OCI-LY7 (cell line): Measurements from ENCODE around the gene FAM131B.

Experiments
- EZH2phosphoT487 ChIP-seq: fragments of 200-600 bp; sonication (generic); IDR thresholded peaks from 2 replicates; pipeline ENCODE4 v1.6.1; 2018; ENCODE audit warnings: low read depth, borderline replicate concordance, mild to moderate bottlenecking, mixed run types, antibody characterized with exemption, low read length, moderate library complexity, mixed read lengths
- TF ChIP-seq, protein P1 (sequence below): fragments of 200-600 bp; sonication (generic); conservative IDR thresholded peaks from 2 replicates; pipeline ENCODE4 v1.5.1; 2014; ENCODE audit warnings: mild to moderate bottlenecking, antibody characterized with exemption, low read length, moderate library complexity, mixed read lengths

GRCh38 chr7:143381427-143382125 is 19.1 kb upstream of the FAM131B start:
- TF ChIP-seq EZH2phosphoT487, result no peak
- TF ChIP-seq, protein P1, sequence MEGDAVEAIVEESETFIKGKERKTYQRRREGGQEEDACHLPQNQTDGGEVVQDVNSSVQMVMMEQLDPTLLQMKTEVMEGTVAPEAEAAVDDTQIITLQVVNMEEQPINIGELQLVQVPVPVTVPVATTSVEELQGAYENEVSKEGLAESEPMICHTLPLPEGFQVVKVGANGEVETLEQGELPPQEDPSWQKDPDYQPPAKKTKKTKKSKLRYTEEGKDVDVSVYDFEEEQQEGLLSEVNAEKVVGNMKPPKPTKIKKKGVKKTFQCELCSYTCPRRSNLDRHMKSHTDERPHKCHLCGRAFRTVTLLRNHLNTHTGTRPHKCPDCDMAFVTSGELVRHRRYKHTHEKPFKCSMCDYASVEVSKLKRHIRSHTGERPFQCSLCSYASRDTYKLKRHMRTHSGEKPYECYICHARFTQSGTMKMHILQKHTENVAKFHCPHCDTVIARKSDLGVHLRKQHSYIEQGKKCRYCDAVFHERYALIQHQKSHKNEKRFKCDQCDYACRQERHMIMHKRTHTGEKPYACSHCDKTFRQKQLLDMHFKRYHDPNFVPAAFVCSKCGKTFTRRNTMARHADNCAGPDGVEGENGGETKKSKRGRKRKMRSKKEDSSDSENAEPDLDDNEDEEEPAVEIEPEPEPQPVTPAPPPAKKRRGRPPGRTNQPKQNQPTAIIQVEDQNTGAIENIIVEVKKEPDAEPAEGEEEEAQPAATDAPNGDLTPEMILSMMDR, result no peak
